GM12874 (cell line): Measurements from ENCODE around the gene IL6R.

Experiments used
- CTCF ChIP-seq: IDR thresholded peaks from 2 replicates; pipeline ENCODE4 v1.5.1; 2011; ENCODE audit warnings: low read depth, mild to moderate bottlenecking, control low read depth, low read length, moderate library complexity; ENCODE audit not compliant: insufficient read depth

The IL6R gene

GRCh38 chr1:154476791-154477190, 71.6 kb downstream of the IL6R start:
- no peak for TF ChIP-seq CTCF

DNA sequence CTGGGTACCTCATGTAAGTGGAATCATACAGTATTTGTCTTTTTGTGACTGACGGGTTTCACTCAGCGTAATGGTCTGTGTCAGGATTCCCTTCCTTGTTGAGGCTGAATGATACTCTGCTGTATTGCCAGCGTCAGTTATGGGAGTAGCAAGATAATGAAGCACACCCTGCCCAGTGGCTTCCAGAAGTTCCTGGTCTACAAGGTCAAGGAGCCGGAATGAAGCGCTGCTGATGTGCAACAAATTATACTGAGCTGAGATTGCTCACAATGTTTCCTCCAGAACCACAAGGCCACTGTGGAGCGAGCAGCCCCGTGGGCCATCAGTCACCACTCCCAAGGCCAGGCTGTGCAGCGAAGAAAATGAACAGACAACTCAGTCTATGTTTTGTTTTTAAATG, 72.9 kb downstream of the IL6R start:
- no peak for TF ChIP-seq CTCF

GRCh38 chr1:154478639-154479038, 73.5 kb downstream of the IL6R start:
- peak; percentile 10; the same call in 1 of the 2 replicates for TF ChIP-seq CTCF

- TF ChIP-seq CTCF, result peak; percentile 73
Observed at GRCh38 chr1:154479764-154480421, 74.8 kb downstream of the IL6R start.

DNA sequence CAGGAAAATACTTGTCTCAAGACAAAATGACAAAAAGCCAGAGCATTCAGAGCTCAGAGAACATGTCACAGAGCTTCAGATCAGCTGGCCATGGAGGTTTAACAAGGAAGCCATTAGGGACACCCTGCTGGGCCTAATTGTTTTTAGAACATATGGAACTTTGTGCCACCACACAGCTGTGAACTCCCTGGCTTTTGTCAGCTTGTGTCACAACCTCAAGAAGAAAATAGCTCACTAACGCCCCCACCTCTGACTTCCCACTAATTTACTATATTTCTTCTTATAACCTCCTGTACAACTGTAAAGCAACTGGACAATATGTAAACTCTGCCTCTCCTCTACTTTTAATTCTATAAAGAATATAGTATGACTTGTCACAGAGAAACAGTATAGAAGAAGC, 75.9 kb downstream of the IL6R start:
- TF ChIP-seq CTCF, result no peak

- TF ChIP-seq CTCF, result no peak
Observed at GRCh38 chr1:154483941-154484803, 79.0 kb downstream of the IL6R start.

GRCh38 chr1:154485106-154485505, 80.0 kb downstream of the IL6R start:
- TF ChIP-seq CTCF, result no peak
